ENCODE results near the gene STK32B. TPM values are rescaled to one million over a fixed set of nuclear protein-coding genes. Genes with fewer than 3 reads are reported as not detected.

STK32B gene
- total RNA-seq, 1 donor from 2014 or later, result 4.3 TPM

DNA sequence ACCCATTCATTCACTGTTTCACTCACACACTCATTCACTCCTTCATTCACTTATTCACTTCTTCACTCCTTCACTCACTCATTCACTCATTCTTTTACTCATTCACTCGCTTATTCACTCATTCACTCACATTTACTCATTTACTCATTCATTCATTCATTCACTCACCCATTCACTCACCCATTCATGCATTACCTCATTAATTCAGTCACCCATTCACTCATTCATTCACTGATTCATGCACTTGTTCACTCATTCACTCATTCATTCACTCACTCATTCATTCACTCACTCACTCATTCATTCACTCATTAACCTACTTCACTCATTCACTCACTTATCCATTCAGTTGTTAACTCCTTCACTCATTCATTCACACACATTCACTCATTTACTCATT, 70.8 kb downstream of the STK32B start:
- DNase-seq (ENCODE audit: low spot score), result no peak

DNA sequence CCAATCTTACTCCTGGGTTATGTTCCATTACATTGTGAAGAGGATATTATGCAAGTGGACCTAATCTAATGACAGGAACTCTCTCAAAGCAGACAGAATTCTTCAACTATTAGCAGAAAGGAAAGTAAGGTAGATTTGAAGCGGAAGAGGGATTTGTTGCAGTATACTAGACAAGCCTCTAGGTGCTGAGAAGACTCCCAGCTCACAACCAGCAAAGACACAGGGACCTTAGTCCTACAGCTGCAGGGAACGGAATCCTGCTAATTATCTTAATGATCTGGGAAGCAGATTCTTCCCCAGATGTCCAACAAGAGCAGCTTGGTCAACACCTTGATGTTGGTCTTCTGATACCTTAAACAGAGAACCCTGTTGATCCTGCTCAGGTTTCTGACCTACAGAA, 73.6 kb downstream of the STK32B start:
- DNase-seq (ENCODE audit: low spot score), result no peak

DNA sequence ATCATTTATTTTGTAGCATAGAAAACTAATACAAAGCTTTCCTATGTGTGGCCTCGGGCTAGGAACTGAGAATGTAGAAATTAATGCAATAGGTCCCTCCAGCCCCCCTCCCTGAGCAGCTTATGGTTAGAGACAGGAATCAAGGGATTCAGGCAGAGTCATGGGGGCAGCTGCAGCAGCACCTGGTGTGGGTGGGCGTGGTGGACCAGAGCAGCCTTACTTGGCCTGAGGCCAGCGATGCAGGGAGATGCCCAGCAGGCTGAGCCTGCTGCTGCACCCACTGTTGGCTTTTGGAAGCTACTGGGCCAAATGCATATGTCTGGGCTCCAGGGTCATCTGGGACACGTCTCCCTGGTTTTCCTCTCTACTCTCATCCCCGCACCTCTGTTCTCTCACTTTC, 74.0 kb downstream of the STK32B start:
- no peak for DNase-seq (ENCODE audit: low spot score)

DNA sequence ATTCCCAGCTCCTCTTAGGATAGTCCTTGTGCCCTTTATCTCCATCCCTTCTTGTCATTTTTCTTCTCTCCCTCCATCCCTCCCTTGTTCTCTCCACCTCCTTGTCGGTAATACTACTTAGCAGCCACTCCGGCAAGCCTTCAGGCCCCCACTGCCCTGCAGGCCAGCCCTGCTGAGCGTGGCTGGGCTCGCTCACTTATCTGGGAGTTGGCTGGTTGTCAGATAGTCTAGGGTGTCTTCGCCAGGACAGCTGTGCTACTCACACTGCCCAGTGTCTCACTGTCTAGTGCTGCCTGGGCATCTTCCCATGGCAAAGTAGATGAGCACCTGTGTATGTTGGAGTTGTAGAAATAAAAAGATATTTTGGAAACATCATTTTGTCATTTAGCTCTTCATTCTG, 75.0 kb downstream of the STK32B start:
- no peak for DNase-seq (ENCODE audit: low spot score)

DNA sequence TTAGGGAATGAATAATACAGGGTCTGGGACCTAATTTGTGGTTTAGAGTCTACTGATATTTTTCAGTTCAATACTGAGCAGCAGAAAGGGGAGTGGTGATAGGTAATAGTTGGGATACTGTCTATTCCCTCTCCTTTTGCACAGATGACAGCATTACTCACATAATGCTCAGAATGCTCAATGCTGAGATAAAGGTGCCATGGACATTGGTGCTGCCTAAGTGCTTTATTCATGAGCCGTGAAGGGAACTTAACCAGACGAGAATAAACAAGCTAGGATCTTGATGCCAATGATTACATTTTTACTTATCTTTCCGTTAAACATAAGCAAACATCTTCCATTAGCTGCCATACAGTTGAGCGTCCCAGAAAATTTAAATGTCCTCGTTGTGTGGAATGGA, 75.6 kb downstream of the STK32B start:
- DNase-seq (ENCODE audit: low spot score), result no peak

DNA sequence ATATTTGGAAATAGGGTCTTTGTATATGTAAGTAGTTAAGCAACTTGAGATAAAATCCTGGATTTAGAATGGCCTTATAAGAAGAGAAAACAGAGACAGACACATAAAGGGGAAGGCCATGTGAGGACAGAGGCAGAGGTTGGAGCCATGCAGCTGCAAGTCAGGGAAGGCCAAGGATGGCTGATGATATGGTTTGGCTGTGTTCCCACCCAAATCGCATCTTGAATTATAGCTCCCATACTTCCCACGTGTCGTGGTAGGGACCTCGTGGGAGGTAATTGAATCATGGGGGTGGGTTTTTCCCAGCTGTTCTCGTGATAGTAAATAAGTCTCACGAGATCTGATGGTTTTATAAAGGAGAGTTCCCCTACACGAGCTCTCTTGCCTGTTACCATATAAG, 76.3 kb downstream of the STK32B start:
- DNase-seq (ENCODE audit: low spot score), result no peak

DNA sequence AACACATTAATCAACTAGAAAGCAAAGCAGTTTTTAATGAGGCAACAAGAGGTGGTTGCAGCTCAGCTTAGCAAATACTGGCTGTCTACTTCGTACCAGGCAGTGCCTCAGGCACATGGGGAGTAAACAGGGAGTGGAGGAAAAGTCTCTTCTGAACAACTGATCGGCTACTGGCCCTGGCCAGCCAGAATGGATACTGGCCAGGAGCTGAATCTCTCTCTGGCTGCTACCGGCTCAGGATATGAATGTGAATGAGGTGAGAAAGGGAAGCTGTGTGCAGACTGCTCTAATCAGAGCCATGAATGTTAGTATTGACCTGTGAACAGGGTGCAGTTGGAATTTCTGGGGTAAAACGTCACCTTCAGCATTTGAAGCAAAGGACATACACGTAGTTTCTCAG, 77.3 kb downstream of the STK32B start:
- no peak for DNase-seq (ENCODE audit: low spot score)

DNA sequence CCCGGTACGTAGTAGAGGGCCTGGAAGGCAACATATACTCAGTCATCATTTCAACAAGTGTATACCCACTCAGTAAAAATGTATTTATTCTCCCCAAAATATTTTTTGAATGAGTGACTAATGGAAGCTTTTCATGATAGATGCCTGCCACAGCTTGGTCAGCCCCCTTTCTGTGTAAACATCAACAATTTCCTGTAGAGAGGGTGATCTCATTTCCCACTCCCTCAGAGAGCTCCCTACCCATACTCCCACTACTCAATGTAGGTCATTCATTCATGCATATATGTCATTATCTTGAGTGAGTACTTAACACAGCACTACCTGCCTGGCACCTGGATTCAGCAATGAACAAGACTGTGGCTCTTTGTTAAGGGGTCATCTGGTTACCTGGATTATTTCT, 81.9 kb downstream of the STK32B start:
- DNase-seq (ENCODE audit: low spot score), result no peak

DNA sequence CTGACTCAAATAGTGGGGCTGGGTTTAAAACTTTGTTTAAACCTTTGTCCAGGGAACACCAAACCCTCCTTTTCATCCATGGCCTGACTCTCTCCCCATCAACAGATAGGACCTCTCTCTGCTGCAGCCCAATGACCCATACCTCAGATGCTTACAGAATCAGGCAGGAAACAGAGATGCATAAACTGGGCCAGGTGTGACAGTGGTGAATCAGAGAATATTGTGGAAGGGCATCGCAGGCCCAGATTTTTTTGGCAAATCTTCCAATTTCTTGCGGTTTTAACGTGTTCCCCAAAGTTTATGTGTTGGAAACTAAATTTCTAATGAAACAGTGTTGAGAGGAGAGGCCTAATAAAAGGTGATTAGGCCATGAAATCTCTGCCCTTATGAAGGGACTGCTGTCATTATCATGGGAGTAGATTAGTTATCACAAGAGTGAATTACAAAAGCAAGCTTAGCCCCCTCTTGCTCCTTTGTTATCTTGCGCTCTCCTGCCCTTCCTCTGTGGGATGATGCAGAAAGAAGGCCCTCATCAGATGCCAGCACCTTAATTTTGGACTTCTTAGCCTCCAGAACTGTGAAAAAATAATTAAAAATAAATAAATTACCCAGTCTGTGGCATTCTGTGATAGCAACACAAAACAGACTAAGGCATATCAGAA, 82.8 kb downstream of the STK32B start:
- no peak for DNase-seq (ENCODE audit: low spot score)

DNA sequence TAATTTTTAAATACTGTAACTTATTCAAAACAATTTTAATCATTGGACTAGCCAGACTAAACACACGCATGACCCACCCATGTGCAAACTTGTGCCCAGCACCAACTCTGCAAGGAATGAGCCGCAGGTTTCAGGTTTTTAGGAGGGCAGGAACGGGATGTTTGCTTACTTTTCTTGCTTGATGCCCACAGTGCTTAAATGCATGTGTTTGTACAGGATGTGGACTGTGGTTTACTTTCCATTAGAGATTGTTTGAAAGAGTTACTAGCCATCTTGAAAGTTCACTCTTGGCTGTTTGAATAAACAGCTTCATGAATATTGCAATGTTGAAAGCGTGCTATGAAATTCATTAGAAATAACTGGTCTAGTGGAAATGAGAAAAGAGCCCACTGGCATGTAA, 83.3 kb downstream of the STK32B start:
- no peak for DNase-seq (ENCODE audit: low spot score)

DNA sequence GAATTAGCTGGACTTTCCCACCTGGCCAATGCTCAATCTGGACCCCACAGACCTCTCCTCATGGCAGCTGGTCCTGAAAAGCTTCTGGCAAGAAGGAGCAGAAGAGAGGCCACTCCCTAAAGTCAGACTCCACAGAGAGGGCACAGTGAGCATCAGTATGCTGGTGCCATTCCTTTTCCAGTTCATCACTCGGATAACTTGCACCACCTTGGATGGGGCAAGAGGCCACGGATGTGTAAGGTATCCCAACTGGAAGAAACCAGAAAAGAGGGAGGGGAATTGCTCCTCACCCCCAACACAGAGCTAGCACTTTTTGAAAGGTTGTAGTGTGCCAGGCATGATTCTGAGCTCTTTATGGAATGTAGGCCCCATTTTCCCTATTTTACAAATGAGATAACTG, 85.9 kb downstream of the STK32B start:
- DNase-seq (ENCODE audit: low spot score), result no peak

DNA sequence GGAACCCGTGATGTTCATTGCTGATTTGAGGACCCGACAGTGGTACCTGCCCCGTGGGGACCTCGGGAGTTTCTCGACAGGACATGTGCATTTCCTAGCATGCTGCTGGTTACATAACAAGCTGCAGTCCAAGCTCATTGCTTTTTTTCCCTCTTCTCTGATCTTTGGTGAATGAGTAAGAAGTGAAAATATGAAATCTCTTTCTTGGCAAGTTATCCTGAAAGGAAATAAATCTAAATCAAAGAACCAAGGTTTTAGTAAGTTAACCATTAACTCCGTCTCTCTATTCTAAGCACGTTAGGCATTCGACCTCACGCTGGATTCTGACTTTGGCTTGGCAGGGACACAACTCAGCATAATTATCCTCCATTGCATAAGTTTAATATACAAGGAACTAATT, 86.6 kb downstream of the STK32B start:
- no peak for DNase-seq (ENCODE audit: low spot score)

DNA sequence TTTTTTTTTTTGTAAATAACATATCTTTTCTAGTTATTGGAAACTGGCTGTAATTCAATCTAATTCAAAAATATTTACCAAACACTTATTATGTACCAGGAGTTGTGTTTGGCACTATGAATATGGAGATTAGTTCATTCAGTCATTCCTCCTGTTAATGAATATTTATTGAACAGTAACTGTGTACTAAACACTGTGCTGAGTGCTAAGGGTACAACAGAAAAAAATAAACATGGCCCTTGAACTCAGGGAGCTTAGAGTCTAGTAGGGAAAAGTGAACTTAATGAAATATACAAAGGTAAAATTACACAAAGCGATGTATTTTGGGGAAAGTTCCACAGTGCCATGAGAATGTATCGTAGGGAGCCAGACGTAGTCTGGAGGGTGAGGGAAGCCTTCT, 87.1 kb downstream of the STK32B start:
- DNase-seq (ENCODE audit: low spot score), result no peak

DNA sequence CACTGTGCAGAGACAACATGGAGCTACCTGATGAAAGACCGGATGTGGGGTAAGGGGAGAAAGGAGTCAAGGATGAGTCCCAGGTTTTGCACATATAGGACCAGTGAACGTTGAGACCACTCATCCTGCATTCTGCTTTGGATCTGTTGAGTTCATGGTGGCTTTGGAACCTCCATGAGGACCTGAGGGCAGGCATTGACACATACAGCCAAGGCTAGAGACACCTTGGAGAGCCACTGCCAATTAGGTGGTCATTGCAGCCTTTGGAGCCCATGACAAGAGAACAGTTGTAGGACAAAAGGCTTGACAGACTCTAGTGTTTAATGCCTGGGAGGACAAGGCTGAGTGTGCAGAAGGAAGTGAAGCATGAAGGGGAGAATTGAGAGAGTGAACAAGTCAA, 87.9 kb downstream of the STK32B start:
- DNase-seq (ENCODE audit: low spot score), result no peak

DNA sequence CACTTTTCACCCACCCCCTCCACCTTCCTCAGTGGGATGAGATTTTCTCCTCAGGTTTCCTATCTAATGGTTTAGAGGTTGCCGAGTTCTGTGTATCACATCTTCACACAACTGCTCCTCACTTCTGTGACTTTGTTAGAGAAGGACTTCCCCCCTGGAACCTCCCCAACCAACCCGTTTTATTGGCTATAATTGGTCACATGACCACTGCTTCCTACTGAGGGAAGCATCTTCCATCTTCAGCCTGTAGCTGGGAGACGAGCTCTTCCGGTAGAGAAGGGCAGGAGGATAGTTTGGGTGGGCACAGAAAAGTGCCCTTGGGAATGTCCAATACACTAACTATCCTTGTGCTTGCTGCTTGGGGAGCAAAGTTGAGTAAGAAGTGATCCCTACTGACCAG, 90.5 kb downstream of the STK32B start:
- no peak for DNase-seq (ENCODE audit: low spot score)

DNA sequence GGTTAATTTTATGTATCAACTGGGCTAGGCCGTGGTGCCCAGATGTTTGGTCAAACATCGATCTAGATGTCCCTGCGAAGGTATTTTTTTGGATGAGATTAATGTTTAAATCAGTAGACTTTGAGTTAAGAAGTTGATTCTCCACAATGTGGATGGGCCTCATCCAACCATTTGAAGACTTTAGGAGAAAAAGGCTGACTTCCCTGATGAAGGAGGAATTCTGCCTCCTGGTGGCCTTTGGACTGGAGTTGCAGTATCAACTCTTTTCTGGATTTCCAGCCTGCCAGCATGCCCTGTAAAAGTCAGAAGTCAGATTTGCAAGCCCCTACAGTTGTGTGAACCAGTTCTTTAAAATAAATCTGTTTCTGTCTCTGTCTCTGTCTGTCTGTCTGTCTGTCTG, 91.4 kb downstream of the STK32B start:
- DNase-seq (ENCODE audit: low spot score), result no peak

DNA sequence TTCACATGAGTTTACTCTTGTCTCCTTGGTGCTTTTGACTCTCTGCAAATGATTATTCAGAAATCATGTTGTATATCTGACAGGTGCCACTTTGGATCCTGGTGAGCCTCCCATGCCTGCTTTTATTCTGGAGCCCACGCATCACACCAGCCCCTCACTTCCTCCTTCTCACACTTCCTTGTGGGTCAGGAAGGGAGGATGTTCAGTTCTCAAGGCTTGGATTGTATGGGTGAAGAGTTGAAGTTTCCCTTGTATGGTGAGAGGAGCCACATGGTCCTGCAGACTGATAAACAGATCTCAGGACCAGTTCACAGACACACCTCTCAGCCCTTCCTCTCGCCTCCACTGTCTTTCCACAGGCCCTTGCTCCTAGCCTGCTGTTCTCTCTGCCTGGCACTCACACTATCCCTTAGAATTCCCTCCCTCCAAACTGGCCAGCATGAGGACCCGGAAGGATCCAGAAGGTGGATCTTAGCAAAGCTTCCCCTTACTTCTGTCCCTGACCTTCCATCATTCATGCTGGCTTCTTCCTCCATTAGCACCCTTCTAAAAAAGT, 92.1 kb downstream of the STK32B start:
- DNase-seq (ENCODE audit: low spot score), result no peak

DNA sequence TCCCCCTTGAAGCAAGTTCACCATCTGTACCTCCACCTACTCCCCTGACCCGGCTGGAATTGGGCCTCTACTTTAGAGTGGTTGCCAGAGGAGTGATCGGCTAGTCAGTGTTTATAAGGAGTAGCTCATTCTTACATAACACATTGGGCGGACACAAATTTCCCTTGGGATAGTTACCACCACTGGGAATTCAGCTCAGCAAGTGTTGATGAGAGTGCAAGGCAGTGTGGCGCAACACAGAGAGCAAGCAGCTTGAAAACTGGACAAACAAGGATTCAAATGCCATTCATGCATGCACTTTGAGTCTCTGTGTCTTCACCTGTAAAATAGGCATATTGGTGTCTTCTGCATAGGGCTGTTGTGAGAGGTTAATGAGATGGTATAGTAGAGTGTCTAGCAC, 92.7 kb downstream of the STK32B start:
- no peak for DNase-seq (ENCODE audit: low spot score)

DNA sequence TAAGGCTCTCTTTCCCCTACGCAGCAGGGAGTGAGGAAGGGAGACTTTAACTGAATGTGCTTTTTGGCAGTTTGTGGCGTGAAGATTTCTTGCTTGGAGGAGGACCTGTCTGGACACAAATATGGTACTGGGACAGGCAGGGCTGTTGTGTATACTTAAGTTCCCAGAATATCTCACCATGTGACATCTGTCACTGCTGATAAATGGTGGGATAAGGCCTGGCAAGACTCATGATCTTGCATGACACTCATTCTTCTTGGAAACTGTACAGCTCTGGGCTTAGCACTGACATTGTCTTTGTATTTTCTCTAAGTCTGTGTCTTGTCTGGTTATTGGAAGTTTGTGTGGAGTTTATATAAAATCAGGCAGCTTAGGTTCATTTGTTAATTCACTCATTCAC, 93.1 kb downstream of the STK32B start:
- DNase-seq (ENCODE audit: low spot score), result no peak

DNA sequence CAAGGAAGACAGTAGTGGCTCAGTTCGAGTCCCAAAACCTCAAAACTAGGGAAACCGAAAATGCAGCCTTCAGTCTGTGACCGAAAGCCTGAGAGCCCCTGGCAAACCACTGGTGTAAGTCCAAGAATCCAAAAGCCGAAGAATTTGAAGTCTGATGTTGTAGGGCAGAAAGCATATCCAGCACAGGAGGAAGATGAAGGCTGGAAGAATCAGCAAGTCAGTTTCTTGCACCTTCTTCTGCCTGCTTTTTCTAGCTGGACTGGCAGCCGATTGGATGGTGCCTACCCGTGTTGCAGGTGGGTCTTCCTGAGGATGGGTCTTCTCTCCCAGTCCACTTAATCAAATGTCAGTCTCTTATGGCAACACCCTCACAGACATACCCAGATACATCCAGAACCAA, 95.0 kb downstream of the STK32B start:
- DNase-seq (ENCODE audit: low spot score), result no peak

DNA sequence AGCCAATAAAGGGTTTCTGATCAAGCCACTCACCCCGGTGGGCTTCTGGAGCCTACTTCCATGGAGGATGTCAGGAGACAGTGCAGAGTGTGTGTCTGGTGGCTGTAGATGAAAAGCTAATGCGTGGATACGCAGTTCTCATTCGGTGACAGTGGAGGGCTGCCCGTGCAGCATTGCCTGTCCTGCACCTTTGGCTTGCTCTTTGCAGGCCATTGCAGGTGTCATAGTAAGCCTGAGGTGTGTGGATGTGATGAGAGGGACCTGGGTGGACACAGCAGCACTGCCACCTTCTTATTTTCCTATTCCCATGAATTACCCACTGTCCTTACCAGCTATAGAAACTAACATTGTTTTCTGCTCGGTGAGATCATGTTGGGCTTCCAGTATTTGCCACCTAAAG, 101.2 kb downstream of the STK32B start:
- DNase-seq (ENCODE audit: low spot score), result no peak

DNA sequence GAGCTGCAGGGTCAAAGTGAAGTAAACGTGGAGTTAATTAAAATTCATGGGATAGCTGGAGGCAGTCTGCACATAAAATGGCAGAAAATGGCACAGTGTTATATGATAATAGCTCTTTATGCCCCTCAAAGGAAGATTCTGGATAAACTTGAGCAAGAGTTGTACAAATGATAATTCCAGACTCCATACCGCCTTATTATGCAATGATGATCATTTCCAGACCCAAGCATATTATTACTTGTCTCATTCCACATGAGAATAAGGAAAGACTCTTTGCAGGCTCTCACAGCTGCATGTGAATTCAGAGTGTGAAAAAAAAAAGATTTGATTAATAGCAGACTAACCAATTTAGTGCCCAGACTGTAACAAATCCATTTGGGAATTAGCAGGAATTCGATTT, 105.4 kb downstream of the STK32B start:
- DNase-seq (ENCODE audit: low spot score), result no peak
